Kidney (tissue), 22 donors: ENCODE results near the gene CXorf58. TPM values are rescaled to one million over a fixed set of nuclear protein-coding genes. Genes with fewer than 3 reads are reported as not detected.
"Not testable (repeated sequence)": the region's sequence is repeated elsewhere in the genome, so short reads cannot be mapped to it uniquely, and the experiment has no call there.

Experiments
- DNase-seq, 5 donors: peaks; one replicate each; pipeline ENCODE4 v3.0.0-alpha.2; 2013 to 2020
- FAIRE-seq: peaks from 2 replicates; lab custom pipeline; 2012; peaks lifted over from hg19 to GRCh38; lab: Jason Lieb, UNC
- H3K27ac ChIP-seq, 2 donors: one replicate each; pipeline ENCODE4 v1.7.0; 2013; ENCODE audit warnings: low read depth in 2 of 2, low read length in 2 of 2, inconsistent platforms in 1 of 2
- H3K27me3 ChIP-seq: one replicate; pipeline ENCODE4 v1.7.1; 2013; ENCODE audit warnings: low read length, inconsistent platforms; ENCODE audit not compliant: control insufficient read depth, insufficient read depth
- H3K36me3 ChIP-seq, 3 donors: one replicate each; pipeline versions ENCODE4 v1.7.0 to v1.7.1; 2013; ENCODE audit warnings: low read length in 3 of 3, control low read depth in 1 of 3, inconsistent platforms in 1 of 3; ENCODE audit not compliant: insufficient read depth in 3 of 3, control insufficient read depth in 2 of 3
- H3K4me1 ChIP-seq, 3 donors: one replicate each; pipeline versions ENCODE4 v1.7.0 to v1.7.1; 2013; ENCODE audit warnings: low read length in 3 of 3, inconsistent platforms in 1 of 3, low read depth in 1 of 3; ENCODE audit not compliant: control insufficient read depth in 2 of 3, insufficient read depth in 2 of 3
- H3K4me3 ChIP-seq, 3 donors: one replicate each; pipeline versions ENCODE4 v1.7.0 to v1.8.1; 2013; ENCODE audit warnings: low read length in 3 of 3, control low read depth in 1 of 3, inconsistent platforms in 1 of 3
- H3K9ac ChIP-seq, 3 donors: one replicate each; pipeline versions ENCODE4 v1.7.0 to v1.7.1; 2013; ENCODE audit warnings: low read length in 3 of 3, control low read depth in 1 of 3, inconsistent platforms in 1 of 3
- H3K9me3 ChIP-seq, 3 donors: one replicate each; pipeline versions ENCODE4 v1.7.0 to v1.7.1; 2013; ENCODE audit warnings: low read length in 3 of 3, control low read depth in 1 of 3, inconsistent platforms in 1 of 3; ENCODE audit not compliant: control insufficient read depth in 2 of 3, insufficient read depth in 1 of 3
- intact Hi-C: fragments of 100-400 bp; cut with DNase I; formaldehyde crosslinking; loops from one replicate; pipeline ENCODE4 v1.11.1; 2022
- long read RNA-seq, 10 donors: library from polyadenylated mRNA in 1 of 10; unstranded in 1 of 10; transcript quantifications; one replicate each; pipeline ENCODE4 v2.0.0 and lab custom pipeline, GENCODE V29; 2021 to 2026
- polyA plus RNA-seq: library from polyadenylated mRNA; stranded (reverse); fragments of 350-450 nt; fragmentation: Illumina TruSeq; extraction: RNeasy Lipid Tissue Mini Kit (QIAGEN cat#74804); gene quantifications from one replicate; pipeline ENCODE4 v1.2.3, GENCODE V29; 2014; ENCODE audit warnings: low read depth, low replicate concordance; ENCODE audit not compliant: insufficient read depth
- total RNA-seq: library from RNA; stranded (reverse); fragmentation: NEBNext Ultra II Directional; extraction: Animal tissue kit (Norgen Biotek cat#: 25700); gene quantifications from one replicate; pipeline ENCODE4 v1.2.1, GENCODE V29; 2021
- TF ChIP-seq, protein P1 (sequence below): IDR thresholded peaks from 3 replicates; pipeline ENCODE4 v1.5.1; 2012; ENCODE audit warnings: mild to moderate bottlenecking, moderate library complexity, borderline replicate concordance; ENCODE audit not compliant: insufficient read depth; ENCODE audit errors: extremely low read depth
- donor health status: control.
- donor health status: control.
- donor health status: control.
- donor health status: control.
- donor health status: control.
- donor health status: DM: yes; HTN: yes; CAD: no.
- donor health status: Normal renal cell carcinoma (clear cell type).

CXorf58 gene, protein sequence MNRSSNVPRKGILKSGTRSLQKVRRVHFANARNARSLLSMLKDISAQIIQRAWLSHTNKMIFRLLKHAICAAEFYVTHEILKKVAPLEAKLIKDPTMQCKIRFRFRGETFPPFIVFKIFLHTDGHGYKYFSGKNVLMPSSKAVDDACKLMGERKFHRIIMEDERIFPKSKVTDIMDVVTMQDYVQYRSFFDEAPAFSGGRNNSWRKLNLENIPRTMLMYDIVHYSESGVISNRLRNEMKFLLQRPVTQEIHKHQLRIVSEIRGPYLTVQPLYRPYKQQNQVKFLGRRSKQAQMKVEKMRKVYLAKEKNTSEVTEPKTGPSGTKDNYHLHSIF
- total RNA-seq = not detected
- polyA plus RNA-seq = 0.37 TPM
- long read RNA-seq, donor 1 = 0 reads
- long read RNA-seq, donor 2 = 0 reads
- long read RNA-seq, donor 3 = 0 reads
- long read RNA-seq, donor 4 = 0 reads
- long read RNA-seq, donor 5 = 0 reads
- long read RNA-seq, donor 6 = 0 reads
- long read RNA-seq, donor 7 = 0 reads
- long read RNA-seq, donor 8 = 0 reads
- long read RNA-seq, donor 9 = 0 reads
- long read RNA-seq, donor 10 = 0 reads

DNA sequence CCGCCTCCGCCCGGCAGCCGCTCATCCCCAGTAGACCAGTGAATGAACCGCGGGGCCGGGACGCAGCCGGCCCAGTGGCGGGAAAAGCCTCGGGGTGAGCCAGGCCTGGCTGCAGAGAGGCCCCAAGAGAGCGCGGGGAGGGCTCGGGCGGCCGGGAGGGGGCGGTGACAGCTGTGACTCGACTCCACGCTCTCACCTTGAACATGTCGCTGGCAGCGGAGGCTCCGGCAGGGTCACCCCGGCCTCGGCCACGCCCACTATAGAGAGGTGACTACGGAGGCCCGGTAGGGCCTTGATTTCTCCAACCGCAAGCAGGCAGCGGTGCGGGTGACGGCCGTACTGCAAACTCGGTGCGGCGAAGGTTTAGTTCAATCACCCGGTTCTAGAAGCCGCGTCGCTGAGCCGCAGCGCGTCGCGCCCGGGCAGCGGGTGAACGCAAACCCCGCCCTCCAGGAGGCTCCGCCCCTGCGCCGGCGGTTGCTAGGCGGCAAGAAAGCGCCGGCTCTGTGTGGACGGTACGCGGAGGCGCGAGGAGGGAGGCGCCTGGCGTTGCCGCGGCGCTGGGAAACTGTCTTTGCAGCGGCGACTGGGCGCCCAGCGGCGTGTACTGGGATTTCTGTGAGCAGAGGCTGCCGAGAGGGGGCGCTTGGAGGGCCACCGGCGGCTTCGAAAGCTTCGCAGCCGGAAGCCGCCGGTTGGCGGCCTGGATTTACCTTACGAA lies at the start of gene CXorf58, which contains the start of gene APOO:
CXorf58 (plus strand) TSS at position 509 of the 721 bp plus-strand sequence. CDS start 2,297 bp downstream, outside the sequence.
APOO (minus strand) TSS at position 441 of the 721 bp plus-strand sequence; CDS start at position 205, 236 bp downstream.
- no peak for FAIRE-seq
- intact Hi-C loops = loop anchor here (10.0 kb wide), 2 partner anchors 123 to 203 kb away; partner anchors contain the start of gene SAT1
- Histone ChIP-seq H3K36me3 (no peaks in the 10 kb centered on the region), H3K27me3 (peaks cover 5% of the 10 kb centered on the region), H3K9ac (peak within 1 kb of the TSS; percentile 42 to 81 (median 69)), H3K9me3 (no peaks in the 10 kb centered on the region), H3K4me3 (peak within 1 kb of the TSS; percentile 53 to 68 (median 64)), H3K4me1 (peaks cover 0 to 4% (median 0%) of the 10 kb centered on the region in 3 donors), H3K27ac (peak within 1 kb of the TSS; percentile 89 to 93)
- TF ChIP-seq, protein P1, sequence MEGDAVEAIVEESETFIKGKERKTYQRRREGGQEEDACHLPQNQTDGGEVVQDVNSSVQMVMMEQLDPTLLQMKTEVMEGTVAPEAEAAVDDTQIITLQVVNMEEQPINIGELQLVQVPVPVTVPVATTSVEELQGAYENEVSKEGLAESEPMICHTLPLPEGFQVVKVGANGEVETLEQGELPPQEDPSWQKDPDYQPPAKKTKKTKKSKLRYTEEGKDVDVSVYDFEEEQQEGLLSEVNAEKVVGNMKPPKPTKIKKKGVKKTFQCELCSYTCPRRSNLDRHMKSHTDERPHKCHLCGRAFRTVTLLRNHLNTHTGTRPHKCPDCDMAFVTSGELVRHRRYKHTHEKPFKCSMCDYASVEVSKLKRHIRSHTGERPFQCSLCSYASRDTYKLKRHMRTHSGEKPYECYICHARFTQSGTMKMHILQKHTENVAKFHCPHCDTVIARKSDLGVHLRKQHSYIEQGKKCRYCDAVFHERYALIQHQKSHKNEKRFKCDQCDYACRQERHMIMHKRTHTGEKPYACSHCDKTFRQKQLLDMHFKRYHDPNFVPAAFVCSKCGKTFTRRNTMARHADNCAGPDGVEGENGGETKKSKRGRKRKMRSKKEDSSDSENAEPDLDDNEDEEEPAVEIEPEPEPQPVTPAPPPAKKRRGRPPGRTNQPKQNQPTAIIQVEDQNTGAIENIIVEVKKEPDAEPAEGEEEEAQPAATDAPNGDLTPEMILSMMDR = peak; percentile 79
- DNase-seq = peak; percentile 94 to 97 (median 95)

DNA sequence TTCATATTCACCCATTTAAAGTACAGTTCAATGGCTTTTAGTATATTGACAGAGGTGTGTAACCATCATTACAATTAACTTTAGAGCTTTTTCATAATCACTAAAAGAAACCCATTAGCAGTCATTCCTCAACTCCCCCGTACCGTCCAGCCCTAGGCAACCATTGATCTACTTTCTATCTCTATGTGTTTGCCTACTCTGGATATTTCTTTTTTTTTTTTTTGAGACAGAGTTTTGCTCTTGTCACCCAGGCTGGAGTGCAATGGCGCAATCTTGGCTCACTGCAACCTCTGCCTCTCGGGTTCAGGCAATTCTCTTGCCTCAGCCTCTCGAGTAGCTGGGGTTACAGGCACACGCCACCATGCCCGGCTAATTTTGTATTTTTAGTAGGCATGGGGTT lies 48.6 kb upstream of the CXorf58 start:
- intact Hi-C loops, H3K27me3 ChIP-seq, H3K9me3 ChIP-seq, H3K4me1 ChIP-seq, H3K9ac ChIP-seq, DNase-seq, H3K36me3 ChIP-seq, H3K27ac ChIP-seq, FAIRE-seq, H3K4me3 ChIP-seq: not testable (repeated sequence)

DNA sequence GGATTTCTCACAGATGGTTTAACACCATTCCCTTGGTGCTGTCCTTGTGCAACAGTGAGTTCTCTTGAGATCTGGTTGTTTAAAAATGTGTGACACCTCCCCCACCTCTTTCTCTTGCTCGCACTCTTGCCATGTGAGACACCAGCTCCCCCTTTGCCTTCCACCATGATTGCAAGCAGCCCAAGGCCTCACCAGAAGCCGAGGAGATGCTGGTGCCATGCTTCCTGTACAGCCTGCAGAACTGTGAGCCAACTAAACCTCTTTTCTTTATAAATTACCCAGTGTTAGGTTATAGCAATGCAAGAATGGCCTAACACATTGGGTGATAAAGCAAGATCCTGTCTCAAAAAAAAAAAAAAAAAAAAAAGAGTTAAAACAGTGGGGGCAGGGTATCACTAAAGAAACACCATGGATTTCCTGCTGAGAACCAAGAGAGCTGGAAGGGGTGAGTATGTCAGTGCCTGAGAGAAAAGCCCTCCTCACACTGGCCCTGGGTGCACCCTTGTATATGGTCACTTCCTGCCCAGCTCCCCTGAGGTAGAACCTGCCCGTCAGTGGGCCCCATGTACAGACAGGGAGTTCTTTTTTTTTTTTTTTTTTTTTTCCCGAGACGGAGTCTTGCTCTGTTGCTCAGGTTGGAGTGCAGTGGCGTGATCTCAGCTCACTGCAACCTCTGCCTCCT lies 46.5 kb upstream of the CXorf58 start:
- intact Hi-C loops = no loop called here
- no peak for FAIRE-seq

DNA sequence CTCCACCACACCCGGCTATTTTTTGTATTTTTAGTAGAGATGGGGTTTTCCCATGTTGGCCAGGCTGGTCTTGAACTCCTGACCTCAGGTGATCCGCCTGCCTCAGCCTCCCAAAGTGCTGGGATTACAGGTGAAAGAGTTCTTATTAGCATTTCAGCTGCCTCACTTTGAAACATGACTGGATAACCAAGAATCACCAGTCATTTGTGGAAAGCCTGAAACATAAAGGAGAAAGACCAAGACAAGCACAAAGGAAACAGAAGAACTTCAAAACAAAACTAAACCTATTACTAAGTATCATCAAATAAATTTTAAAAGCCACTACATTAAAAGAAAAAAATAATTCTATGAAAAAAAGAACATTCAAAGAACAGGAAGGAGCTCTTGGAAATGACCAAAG lies 45.9 kb upstream of the CXorf58 start:
- H3K9ac ChIP-seq, H3K4me3 ChIP-seq, DNase-seq, H3K9me3 ChIP-seq, H3K4me1 ChIP-seq, H3K36me3 ChIP-seq, H3K27me3 ChIP-seq, H3K27ac ChIP-seq, FAIRE-seq, intact Hi-C loops: not testable (repeated sequence)

More for the DNA sequence above, 46.5 kb upstream of the CXorf58 start:
- no peak overlapping the region for H3K4me3 ChIP-seq
- H3K27me3 ChIP-seq = no peaks in the 10 kb centered on the region
- no peak for DNase-seq
- TF ChIP-seq, protein P1 = no peak
- H3K4me1 ChIP-seq = no peaks in the 10 kb centered on the region
- H3K9ac ChIP-seq = no peak overlapping the region
- H3K36me3 ChIP-seq = no peaks in the 10 kb centered on the region
- H3K27ac ChIP-seq = no peak overlapping the region
- H3K9me3 ChIP-seq = no peaks in the 10 kb centered on the region
